Measurements from ENCODE around the gene ZCCHC2.

ZCCHC2 gene

GRCh38 chr18:62512532-62512931, 10.3 kb upstream of the ZCCHC2 start:
- no peak for DNase-seq

- DNase-seq = no peak
Observed at GRCh38 chr18:62512996-62513395, 9.8 kb upstream of the ZCCHC2 start.

GRCh38 chr18:62514570-62514969, 8.3 kb upstream of the ZCCHC2 start:
- DNase-seq = no peak

- no peak for DNase-seq
Observed at GRCh38 chr18:62516242-62516641, 6.6 kb upstream of the ZCCHC2 start.

- DNase-seq = no peak
Observed at GRCh38 chr18:62518460-62519375, 4.1 kb upstream of the ZCCHC2 start.

GRCh38 chr18:62519684-62520083, 3.1 kb upstream of the ZCCHC2 start:
- DNase-seq = no peak

GRCh38 chr18:62521082-62521481, 1.7 kb upstream of the ZCCHC2 start:
- DNase-seq = no peak

GRCh38 chr18:62521593-62521992, 1.2 kb upstream of the ZCCHC2 start:
- no peak for DNase-seq

- DNase-seq = no peak
Observed at GRCh38 chr18:62522178-62522503, 684 bp upstream of the ZCCHC2 start.

GRCh38 chr18:62523255-62523588, 397 bp downstream of the ZCCHC2 start:
- no peak for DNase-seq

GRCh38 chr18:62523631-62524439, 1.0 kb downstream of the ZCCHC2 start:
- no peak for DNase-seq

- DNase-seq = no peak
Observed at GRCh38 chr18:62524440-62525200, 1.8 kb downstream of the ZCCHC2 start.

- no peak for DNase-seq
Observed at GRCh38 chr18:62525608-62526007, 2.8 kb downstream of the ZCCHC2 start.

- DNase-seq = no peak
Observed at GRCh38 chr18:62526098-62527025, 3.5 kb downstream of the ZCCHC2 start.

GRCh38 chr18:62529597-62529996, 6.8 kb downstream of the ZCCHC2 start:
- no peak for DNase-seq

GRCh38 chr18:62531078-62531477, 8.3 kb downstream of the ZCCHC2 start:
- no peak for DNase-seq

- no peak for DNase-seq
Observed at GRCh38 chr18:62531931-62532330, 9.1 kb downstream of the ZCCHC2 start.

GRCh38 chr18:62536005-62536404, 13.2 kb downstream of the ZCCHC2 start:
- no peak for DNase-seq

GRCh38 chr18:62537042-62537894, 14.4 kb downstream of the ZCCHC2 start:
- DNase-seq = no peak

GRCh38 chr18:62537946-62538345, 15.1 kb downstream of the ZCCHC2 start:
- DNase-seq = no peak

- no peak for DNase-seq
Observed at GRCh38 chr18:62538881-62539280, 16.1 kb downstream of the ZCCHC2 start.
